Vagina (tissue), 2 donors: Measurements from ENCODE around the gene SLCO2A1.

ENCODE experiments used
- CTCF ChIP-seq, 3 experiments: fragments of 450-650 bp in 2 of 3; fragments of 200-600 bp in 1 of 3; sonication (generic) in 1 of 3; IDR thresholded peaks; one replicate each; pipeline ENCODE4 v1.5.1; 2017 to 2019; ENCODE audit warnings: antibody characterized with exemption in 3 of 3, mild to moderate bottlenecking in 2 of 3, moderate library complexity in 2 of 3
- POLR2A ChIP-seq, 2 donors: fragments of 450-650 bp; IDR thresholded peaks; one replicate each; pipeline ENCODE4 v1.6.1; 2017; ENCODE audit warnings: antibody characterized with exemption in 2 of 2, mild to moderate bottlenecking in 2 of 2, moderate library complexity in 2 of 2

- TF ChIP-seq POLR2A (IDR thresholded peaks at IDR 0.05), result no peak
- no peak for TF ChIP-seq CTCF (IDR thresholded peaks at IDR 0.05)
Measured at GRCh38 chr3:133940536-133940935, 89.2 kb downstream of the SLCO2A1 start.
